ENCODE results near the gene LMBRD1.
"Not testable (repeated sequence)": the region's sequence is repeated elsewhere in the genome, so short reads cannot be mapped to it uniquely, and the experiment has no call there.

Gene LMBRD1

GRCh38 chr6:69796642-69797390 lies at the start of gene LMBRD1:
LMBRD1 (minus strand) TSS chr6:69797010; CDS start chr6:69796881, 129 bp downstream.
- DNase-seq (ENCODE audit: low read depth): peak; percentile 98

- DNase-seq (ENCODE audit: low read depth): no peak
Measured at GRCh38 chr6:69846312-69846711, 49.5 kb upstream of the LMBRD1 start.

GRCh38 chr6:69843189-69843588 lies 46.4 kb upstream of the LMBRD1 start:
- no peak for DNase-seq (ENCODE audit: low read depth)

- no peak for DNase-seq (ENCODE audit: low read depth)
Measured at GRCh38 chr6:69841862-69842261, 45.1 kb upstream of the LMBRD1 start.

DNA sequence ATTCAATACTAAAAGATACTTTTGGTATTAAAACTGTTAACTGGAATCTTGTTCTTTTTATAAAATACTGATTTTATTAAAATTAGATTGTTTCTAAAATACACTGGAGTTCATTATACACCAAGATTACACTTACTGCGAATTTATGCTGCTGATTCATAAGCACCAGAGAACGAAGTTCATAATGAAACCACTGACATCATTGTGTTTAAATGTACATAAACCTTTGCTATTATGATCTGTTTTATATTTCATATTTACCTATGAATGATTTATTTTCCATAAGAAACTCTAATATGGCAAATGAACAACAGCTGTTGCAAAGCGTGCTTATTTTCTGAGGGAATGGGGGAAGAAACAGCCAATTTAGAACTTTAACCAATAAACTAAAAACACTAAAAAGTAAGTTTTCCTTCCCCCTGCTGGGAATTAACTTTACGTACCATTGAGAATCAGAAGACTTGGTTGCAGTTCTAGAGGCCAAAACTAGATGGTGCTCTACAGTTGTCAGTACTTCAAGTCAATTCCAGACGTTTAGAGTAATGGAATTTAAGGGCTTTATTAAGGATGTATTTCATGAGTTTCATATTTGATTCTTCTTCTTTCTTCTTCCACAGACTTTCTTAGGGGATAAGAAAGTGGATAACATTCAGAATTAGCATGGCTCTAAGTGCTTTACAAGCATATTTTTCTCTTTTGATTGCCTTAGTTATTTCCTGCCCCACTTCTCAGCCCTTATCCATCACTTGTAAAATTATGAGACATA lies 38.8 kb upstream of the LMBRD1 start:
- no peak for DNase-seq (ENCODE audit: low read depth)

DNA sequence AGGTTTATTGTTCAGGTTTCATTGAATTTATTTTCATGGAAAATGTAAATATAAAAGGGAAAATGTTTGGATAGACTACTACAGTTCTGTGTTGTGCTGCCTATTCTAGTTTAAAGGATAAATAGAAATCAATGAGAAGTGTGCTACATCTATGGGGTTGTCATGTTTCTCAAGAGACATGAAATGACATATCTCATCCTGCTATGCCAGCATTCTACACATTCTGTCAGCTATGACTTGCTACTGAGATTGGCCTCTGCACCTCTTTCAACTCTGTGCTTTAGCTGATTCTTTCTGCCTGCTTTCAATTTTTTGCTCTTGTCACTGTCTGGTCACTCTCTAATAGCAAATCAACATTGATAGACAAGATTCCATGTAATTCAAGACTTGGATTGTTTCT lies 35.7 kb upstream of the LMBRD1 start:
- no peak for DNase-seq (ENCODE audit: low read depth)

DNA sequence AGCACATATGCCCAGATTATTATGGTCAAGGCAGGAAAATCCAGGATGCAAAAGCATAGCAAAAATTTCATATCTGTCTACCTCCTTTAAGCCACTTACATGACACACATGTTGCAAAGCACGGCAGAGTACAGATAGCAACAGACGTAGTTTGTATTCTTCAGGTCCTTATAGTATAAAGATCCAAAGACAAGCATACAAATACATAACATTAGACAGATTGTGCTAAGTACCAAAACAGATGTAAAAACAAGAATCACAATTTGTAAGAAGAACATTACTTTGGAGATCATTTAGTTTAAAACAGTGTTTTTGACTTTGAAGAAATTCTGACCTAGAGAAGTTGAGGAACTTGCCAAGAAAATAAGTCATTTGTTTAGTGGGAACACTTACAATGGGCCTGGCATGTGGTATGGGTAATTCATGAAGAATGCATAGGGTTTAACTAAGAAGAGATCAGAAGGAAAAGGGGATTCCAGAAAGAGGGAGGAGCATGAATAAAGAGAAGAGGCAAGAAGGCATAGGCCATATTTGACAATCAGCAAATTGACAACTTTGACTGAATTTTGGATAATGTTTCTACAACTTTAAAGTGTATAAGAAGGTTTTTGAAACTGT lies 30.6 kb upstream of the LMBRD1 start:
- DNase-seq (ENCODE audit: low read depth): no peak

GRCh38 chr6:69825904-69826303 lies 29.1 kb upstream of the LMBRD1 start:
- no peak for DNase-seq (ENCODE audit: low read depth)

DNA sequence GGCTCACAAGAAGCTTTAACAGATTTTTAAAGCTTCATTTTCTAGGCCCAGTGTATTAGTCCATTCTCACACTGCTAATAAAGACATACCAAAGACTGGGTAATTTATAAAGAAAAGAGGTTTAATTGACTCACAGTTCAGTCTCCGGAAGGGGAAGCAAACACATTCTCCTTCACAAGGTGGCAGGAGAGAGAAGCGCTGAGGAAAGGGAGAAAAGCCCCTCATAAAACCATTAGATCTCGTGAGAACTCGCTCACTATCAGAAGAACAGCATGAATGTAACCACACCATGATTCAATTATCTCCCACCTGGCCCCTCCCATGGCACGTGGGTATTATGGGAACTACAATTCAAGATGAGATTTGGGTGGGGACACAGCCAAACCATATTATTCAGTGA lies 27.5 kb upstream of the LMBRD1 start:
- DNase-seq (ENCODE audit: low read depth): not testable (repeated sequence)

DNA sequence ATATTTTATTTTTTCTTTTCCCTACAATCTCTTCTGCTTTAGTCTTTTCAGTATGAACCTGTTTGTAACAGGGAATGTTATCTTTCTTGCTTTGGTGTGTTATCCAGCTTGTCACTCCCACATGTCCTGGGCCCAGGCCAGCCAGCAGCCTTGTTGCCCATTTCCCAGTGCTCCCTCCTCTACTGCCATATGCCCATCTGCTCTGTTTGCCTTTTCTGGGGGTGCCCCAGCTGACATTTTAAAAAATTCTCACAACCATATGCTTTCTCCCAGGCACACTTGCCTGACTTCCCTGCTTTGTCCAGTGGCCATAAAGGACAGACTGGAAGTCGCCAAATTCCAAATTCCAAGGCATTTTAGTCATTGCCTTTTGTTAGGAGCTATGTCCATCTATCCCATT lies 23.6 kb upstream of the LMBRD1 start:
- no peak for DNase-seq (ENCODE audit: low read depth)

DNA sequence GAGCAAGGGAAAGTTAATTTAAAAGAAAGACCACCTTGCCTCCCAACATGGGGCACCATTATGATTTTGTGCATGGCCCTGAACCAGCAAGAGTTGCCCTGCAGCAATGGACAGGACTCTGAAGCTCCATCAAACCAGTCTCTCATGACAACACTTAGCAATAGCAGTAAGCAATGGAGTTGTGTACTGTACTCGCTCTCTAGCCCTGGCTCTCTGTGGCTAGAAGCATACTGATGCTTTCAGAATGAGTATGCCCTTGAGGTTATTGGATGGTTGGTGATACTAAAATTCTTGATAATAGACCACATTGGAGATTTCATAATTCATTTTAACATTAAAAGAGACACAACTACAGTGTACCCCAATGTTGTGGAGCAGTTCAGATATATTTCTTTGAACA lies 23.2 kb upstream of the LMBRD1 start:
- no peak for DNase-seq (ENCODE audit: low read depth)

- no peak for DNase-seq (ENCODE audit: low read depth)
Measured at GRCh38 chr6:69819138-69819537, 22.3 kb upstream of the LMBRD1 start.

GRCh38 chr6:69818223-69818930 lies 21.6 kb upstream of the LMBRD1 start:
- DNase-seq (ENCODE audit: low read depth): no peak

- no peak for DNase-seq (ENCODE audit: low read depth)
Measured at GRCh38 chr6:69817358-69817757, 20.5 kb upstream of the LMBRD1 start.

DNA sequence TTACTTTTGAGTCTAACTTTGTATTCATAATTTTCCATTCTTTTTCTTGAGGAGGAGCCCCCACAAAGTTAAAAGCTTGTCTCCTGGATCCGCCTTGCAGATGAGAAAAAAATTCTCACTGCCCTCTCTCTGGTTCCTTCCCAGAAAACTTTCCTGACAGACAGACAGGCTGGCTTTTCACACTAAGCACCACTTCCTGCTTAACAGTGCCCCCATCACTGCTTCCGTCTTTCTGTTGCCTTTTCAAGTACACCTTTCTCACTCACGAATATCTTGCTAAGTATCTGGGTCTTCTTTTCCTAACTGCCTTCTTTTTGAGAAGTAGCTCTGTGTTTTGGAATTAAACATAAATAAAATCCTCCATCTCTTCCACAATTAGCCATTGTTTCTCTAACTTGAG lies 19.8 kb upstream of the LMBRD1 start:
- DNase-seq (ENCODE audit: low read depth): no peak

GRCh38 chr6:69816026-69816425 lies 19.2 kb upstream of the LMBRD1 start:
- DNase-seq (ENCODE audit: low read depth): no peak

GRCh38 chr6:69813508-69813907 lies 16.7 kb upstream of the LMBRD1 start:
- DNase-seq (ENCODE audit: low read depth): no peak

DNA sequence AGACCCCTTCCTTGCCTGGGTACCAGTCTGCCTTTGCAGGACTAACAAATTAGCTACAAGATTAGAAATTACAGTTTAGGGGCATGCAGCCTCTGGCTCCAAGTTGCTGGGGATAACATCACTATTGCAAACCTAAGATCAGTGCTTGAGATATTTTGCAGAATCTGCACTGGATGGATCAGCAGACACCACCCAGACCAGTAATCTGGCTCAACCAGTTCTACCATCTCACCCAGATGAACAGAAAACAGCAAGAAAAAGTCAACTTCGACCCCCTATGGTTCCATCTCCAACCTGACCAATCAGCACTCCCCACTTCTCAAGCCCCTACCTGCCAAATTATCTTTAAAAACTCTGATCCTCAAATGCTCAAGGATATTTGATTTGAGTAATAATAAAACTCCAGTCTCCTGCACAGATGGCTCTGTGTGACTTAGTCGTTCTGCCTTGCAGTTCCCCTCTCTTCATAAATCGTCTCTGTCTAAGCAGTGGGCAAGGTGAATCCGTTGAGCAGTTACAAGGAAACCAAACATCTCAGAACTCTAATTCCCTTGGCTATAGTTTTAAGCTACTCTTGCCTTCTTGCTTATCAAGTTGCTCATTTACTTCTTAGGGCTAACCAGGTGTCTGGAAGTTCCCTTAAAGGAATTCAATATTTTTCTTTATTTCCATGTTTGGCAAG lies 16.1 kb upstream of the LMBRD1 start:
- DNase-seq (ENCODE audit: low read depth): no peak

- DNase-seq (ENCODE audit: low read depth): no peak
Measured at GRCh38 chr6:69802995-69803394, 6.2 kb upstream of the LMBRD1 start.

- no peak for DNase-seq (ENCODE audit: low read depth)
Measured at GRCh38 chr6:69801711-69802110, 4.9 kb upstream of the LMBRD1 start.

DNA sequence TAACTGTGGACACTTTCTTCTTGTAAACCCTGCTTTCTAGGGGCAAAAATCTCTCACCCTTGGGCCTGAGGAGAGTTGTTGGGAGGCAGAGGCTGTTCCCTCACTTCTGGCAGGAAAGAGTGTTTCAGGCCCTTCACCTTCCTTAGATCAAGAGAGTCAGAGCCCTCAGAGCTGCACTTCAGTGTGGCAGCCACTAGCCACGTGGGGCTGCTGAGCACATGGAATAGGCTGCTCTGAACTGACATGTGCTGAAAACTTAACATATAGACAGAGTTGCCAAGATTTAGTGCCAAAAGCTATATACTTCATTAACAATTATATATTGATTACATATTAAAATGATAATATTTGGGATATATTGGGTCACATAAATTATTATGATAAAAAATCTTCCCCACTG lies 4.4 kb upstream of the LMBRD1 start:
- DNase-seq (ENCODE audit: low read depth): no peak

DNA sequence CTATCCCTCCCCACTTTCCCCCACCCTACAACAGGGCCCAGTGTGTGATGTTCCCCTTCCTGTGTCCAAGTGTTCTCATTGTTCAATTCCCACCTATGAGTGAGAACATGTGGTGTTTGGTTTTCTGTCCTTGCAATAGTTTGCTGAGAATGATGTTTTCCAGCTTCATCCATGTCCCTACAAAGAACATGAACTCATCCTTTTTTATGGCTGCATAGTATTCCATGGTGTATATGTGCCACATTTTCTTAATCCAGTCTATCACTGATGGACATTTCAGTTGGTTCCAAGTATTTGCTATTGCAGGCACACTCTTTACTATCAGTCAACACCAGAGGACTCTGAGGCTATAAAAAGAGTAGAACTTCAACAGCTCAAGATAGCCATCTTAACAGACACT lies 2.0 kb upstream of the LMBRD1 start:
- not testable (repeated sequence) for DNase-seq (ENCODE audit: low read depth)

Data from stimulated activated CD8-positive, alpha-beta memory T cell treated with anti-CD3 and anti-CD28 coated beads, Interleukin-7, amount 100 ng/mL, for 24 hours (primary cell).